Left lung (tissue), 10 donors: Measurements from ENCODE around the gene RABL3. TPM values are rescaled to one million over a fixed set of nuclear protein-coding genes. Genes with fewer than 3 reads are reported as not detected.
"Not testable (repeated sequence)": the region's sequence is repeated elsewhere in the genome, so short reads cannot be mapped to it uniquely, and the experiment has no call there.

Source experiments
- ATAC-seq: fragments of 200-7000 bp; cut with Tn5 transposase; one replicate; pipeline ENCODE4 v1.9.1; 2020; ENCODE audit warnings: moderate library complexity
- DNase-seq, 4 donors: peaks; one replicate each; pipeline ENCODE4 v3.0.0-alpha.2; 2013 to 2020
- H3K27ac ChIP-seq, 2 donors: fragments of 200-600 bp; sonication (generic) in 1 of 2; one replicate each; pipeline versions ENCODE4 v1.5.0 to v1.8.0; 2020 to 2021
- H3K27me3 ChIP-seq, 2 donors: fragments of 200-600 bp; sonication (generic) in 1 of 2; one replicate each; pipeline versions ENCODE4 v1.5.0 to v1.8.0; 2020 to 2021
- H3K36me3 ChIP-seq, 2 donors: fragments of 200-600 bp; sonication (generic) in 1 of 2; one replicate each; pipeline versions ENCODE4 v1.5.0 to v1.8.0; 2020 to 2021
- H3K4me1 ChIP-seq, 2 donors: fragments of 200-600 bp; one replicate each; pipeline ENCODE4 v1.8.0; 2021
- H3K4me3 ChIP-seq, 2 donors: fragments of 200-600 bp; sonication (generic) in 1 of 2; one replicate each; pipeline versions ENCODE4 v1.5.0 to v1.8.0; 2020 to 2021; ENCODE audit warnings: mild to moderate bottlenecking in 1 of 2
- H3K9me3 ChIP-seq, 2 donors: fragments of 200-600 bp; sonication (generic) in 1 of 2; one replicate each; pipeline versions ENCODE4 v1.5.0 to v1.8.0; 2020 to 2021
- intact Hi-C, 2 donors: fragments of 100-400 bp; cut with DNase I; formaldehyde crosslinking; loops; one replicate each; pipeline versions ENCODE4 v1.11.2 to v1.14.2; 2022
- polyA plus RNA-seq, 6 donors: library from polyadenylated mRNA; unstranded; fragments of 120-200 nt; gene quantifications; one replicate each; pipeline ENCODE4 v1.2.1, GENCODE V29; 2013; ENCODE audit not compliant: insufficient read length in 6 of 6
- total RNA-seq, 2 donors: library from RNA; stranded (reverse); fragmentation: NEBNext Ultra II Directional; extraction: Animal tissue kit (Norgen Biotek cat#: 25700); gene quantifications; one replicate each; pipeline ENCODE4 v1.2.1, GENCODE V29; 2021
- TF ChIP-seq, protein P1 (sequence below), 2 donors: fragments of 200-600 bp; sonication (generic) in 1 of 2; IDR thresholded peaks; one replicate each; pipeline versions ENCODE4 v1.5.0 to v1.8.0; 2021; ENCODE audit warnings: antibody characterized with exemption in 2 of 2
- donor health status: DM: no; HTN: yes; CAD: no.
- donor health status: DM: no; HTN: no; CAD: no.

Gene RABL3
- total and polyA plus RNA-seq, 8 donors: 19.0 to 29.2 (median 24.1) TPM

DNA sequence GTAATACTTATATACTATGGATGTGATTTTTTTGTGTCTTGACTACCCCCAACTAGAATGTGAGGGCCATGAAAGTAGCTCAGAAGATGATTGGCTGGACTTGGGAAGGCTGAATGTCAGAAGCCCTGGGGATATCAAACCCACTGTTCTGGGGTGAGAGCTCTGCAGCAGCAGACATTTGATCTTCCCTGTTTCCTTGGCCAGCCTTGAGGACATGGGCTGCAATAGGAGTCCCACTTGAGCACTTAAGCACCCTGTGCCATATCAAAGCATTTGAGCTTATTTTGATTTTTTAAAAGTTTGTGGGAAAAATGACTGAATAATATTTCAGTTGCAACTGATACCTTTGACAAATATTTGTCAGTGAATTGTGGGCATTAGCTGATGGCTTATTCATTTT is 21.9 kb upstream of the RABL3 start:
- Histone ChIP-seq H3K27me3 (no peaks in the 10 kb centered on the region), H3K9me3 (no peaks in the 10 kb centered on the region), H3K27ac (no peak overlapping the region), H3K4me3 (no peak overlapping the region), H3K36me3 (no peaks in the 10 kb centered on the region), H3K4me1 (peaks cover 0 to 10% of the 10 kb centered on the region in 2 donors)
- intact Hi-C loops: no loop called here
- TF ChIP-seq, protein P1, sequence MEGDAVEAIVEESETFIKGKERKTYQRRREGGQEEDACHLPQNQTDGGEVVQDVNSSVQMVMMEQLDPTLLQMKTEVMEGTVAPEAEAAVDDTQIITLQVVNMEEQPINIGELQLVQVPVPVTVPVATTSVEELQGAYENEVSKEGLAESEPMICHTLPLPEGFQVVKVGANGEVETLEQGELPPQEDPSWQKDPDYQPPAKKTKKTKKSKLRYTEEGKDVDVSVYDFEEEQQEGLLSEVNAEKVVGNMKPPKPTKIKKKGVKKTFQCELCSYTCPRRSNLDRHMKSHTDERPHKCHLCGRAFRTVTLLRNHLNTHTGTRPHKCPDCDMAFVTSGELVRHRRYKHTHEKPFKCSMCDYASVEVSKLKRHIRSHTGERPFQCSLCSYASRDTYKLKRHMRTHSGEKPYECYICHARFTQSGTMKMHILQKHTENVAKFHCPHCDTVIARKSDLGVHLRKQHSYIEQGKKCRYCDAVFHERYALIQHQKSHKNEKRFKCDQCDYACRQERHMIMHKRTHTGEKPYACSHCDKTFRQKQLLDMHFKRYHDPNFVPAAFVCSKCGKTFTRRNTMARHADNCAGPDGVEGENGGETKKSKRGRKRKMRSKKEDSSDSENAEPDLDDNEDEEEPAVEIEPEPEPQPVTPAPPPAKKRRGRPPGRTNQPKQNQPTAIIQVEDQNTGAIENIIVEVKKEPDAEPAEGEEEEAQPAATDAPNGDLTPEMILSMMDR (IDR thresholded peaks at IDR 0.05): no peak
- DNase-seq (no peak), ATAC-seq (no peak)

DNA sequence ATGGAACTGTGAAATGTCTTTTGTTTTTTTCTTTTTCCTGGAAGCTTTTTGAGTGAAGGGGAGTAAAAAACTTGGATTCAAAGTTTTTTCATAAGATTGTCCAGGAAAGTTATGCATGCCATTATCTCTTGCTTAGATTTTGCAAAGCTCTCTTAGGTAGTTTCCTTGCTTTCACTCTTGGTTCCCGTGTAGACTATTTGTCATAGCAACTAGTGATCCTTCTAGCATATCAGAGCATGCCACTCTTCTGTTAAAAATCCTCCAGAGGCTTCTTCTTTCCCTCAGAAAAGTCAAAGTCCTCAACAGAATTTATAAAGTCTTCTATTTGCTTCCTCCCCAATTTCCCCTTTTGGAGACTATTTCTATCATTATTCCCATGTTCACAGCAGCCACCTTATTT is 21.3 kb upstream of the RABL3 start:
- no peak for ATAC-seq
- Histone ChIP-seq H3K4me1 (peaks cover 0 to 10% of the 10 kb centered on the region in 2 donors), H3K9me3 (no peaks in the 10 kb centered on the region), H3K27me3 (no peaks in the 10 kb centered on the region), H3K4me3 (no peak overlapping the region), H3K27ac (no peak overlapping the region), H3K36me3 (no peaks in the 10 kb centered on the region)
- TF ChIP-seq, protein P1 (IDR thresholded peaks at IDR 0.05): no peak
- no peak for DNase-seq
- intact Hi-C loops: no loop called here

DNA sequence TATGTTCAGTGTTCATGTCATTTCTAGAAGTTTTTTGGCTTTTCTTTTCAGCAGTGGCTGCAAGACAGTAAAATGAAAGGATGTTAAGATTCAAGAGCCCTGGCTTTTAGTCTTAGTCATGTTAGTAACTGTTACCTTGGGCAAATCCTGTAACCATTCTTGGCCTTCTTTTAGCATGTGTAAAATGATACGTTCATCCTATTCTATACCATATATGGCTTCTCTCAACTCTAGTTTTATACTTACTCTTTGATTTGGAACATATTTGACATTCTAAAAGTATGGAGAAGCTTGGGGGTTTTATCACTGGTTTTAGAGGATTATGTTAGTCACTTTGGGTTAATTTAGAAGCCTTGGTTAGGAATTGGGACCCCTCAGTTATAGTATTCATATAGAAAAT is 20.3 kb upstream of the RABL3 start:
- no peak for ATAC-seq
- TF ChIP-seq, protein P1 (IDR thresholded peaks at IDR 0.05): no peak
- intact Hi-C loops: no loop called here

DNA sequence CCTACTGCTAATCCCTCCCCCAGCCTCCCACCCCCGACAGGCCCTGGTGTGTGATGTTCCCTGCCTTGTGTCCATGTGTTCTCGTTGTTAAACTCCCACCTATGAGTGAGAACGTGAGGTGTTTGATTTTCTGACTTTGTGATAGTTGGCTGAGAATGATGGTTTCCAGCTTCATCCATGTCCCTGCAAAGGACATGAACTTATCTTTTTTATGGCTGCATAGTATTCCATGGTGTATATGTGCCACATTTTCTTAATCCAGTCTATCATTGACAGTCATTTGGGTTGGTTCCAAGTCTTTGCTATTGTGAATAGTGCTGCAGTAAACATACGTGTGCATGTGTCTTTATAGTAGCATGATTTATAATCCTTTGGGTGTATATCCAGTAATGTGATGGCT is 16.2 kb upstream of the RABL3 start:
- H3K27ac ChIP-seq, intact Hi-C loops, ATAC-seq, H3K4me1 ChIP-seq, H3K36me3 ChIP-seq, H3K4me3 ChIP-seq, H3K27me3 ChIP-seq, H3K9me3 ChIP-seq, DNase-seq: not testable (repeated sequence)

More for the DNA sequence above, 20.3 kb upstream of the RABL3 start:
- Histone ChIP-seq H3K9me3 (no peaks in the 10 kb centered on the region), H3K36me3 (no peaks in the 10 kb centered on the region), H3K4me3 (no peak overlapping the region), H3K27me3 (no peaks in the 10 kb centered on the region), H3K27ac (no peak overlapping the region), H3K4me1 (peaks cover 0 to 8% of the 10 kb centered on the region in 2 donors)
- DNase-seq: no peak

DNA sequence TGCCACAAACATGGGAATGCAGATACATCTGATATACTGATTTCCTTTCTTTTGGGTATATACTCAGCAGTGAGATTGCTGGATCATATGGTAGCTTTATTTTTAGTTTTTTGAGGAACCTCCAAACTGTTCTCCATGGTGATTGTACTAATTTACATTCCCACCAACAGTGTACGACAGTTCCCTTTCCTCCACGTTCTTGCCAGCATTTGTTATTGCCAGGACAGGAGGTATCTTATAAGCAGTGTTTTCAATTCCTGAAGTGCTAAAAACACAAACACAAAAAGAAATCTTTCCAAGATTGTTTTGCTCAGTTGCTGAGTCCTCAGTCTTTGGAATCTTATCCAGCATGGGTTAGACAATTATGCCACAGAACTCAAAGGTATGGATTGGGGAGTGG is 13.7 kb upstream of the RABL3 start:
- no peaks in the 10 kb centered on the region for H3K27me3 ChIP-seq
- no peaks in the 10 kb centered on the region for H3K4me1 ChIP-seq
- ATAC-seq: no peak
- TF ChIP-seq, protein P1 (IDR thresholded peaks at IDR 0.05): no peak
- H3K27ac ChIP-seq: no peak overlapping the region
- intact Hi-C loops: no loop called here
- no peak overlapping the region for H3K4me3 ChIP-seq
- H3K9me3 ChIP-seq: no peaks in the 10 kb centered on the region
- H3K36me3 ChIP-seq: peaks cover 0 to 21% of the 10 kb centered on the region in 2 donors
- DNase-seq: no peak

DNA sequence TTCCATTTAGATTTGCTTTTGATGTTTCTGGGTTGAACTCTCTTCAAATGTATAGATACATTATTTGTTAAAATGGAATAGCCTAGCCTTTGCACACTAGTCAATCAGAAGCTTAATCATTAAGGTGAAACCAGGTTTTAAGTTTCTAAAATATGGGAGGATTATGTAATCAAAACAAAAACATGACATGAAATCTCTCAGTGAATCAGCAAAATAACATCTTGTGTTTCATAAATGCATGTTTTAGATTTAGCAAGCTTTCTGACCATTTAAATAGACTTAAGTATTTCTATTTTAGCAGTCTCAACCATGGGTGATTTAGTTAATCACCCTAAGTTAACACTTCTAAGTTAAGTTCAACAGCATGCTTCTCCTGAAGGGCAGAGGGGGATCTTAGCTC is 11.5 kb upstream of the RABL3 start:
- intact Hi-C loops: no loop called here

More for the DNA sequence above, 11.5 kb upstream of the RABL3 start:
- H3K9me3 ChIP-seq: no peaks in the 10 kb centered on the region
- DNase-seq: no peak
- H3K27me3 ChIP-seq: no peaks in the 10 kb centered on the region
- H3K36me3 ChIP-seq: peaks cover 0 to 28% of the 10 kb centered on the region in 2 donors
- no peak overlapping the region for H3K27ac ChIP-seq
- TF ChIP-seq, protein P1 (IDR thresholded peaks at IDR 0.05): no peak
- ATAC-seq: no peak
- H3K4me3 ChIP-seq: no peak overlapping the region
- no peaks in the 10 kb centered on the region for H3K4me1 ChIP-seq
